Transverse colon (tissue), 4 donors: ENCODE measurements around the gene DCLK3. TPM values are rescaled to one million over a fixed set of nuclear protein-coding genes. Genes with fewer than 3 reads are reported as not detected.

Experiments
- DNase-seq: peaks from one replicate; pipeline ENCODE4 v3.0.0-alpha.2; 2019
- H3K27ac ChIP-seq, 4 donors: fragments of 200-600 bp; sonication (generic); 2 replicates each; pipeline ENCODE4 v1.5.1; 2016 to 2018; ENCODE audit warnings: inconsistent platforms in 4 of 4
- H3K27me3 ChIP-seq: fragments of 200-600 bp; sonication (generic); 2 replicates; pipeline ENCODE4 v1.5.1; 2017; ENCODE audit warnings: inconsistent platforms
- H3K36me3 ChIP-seq, 4 donors: fragments of 200-600 bp; sonication (generic); 2 replicates each; pipeline ENCODE4 v1.5.1; 2017 to 2019; ENCODE audit warnings: inconsistent platforms in 4 of 4
- H3K4me1 ChIP-seq, 4 donors: fragments of 200-600 bp; sonication (generic); 2 replicates each; pipeline ENCODE4 v1.5.1; 2017 to 2020; ENCODE audit warnings: inconsistent platforms in 4 of 4
- H3K4me3 ChIP-seq, 4 donors: fragments of 200-600 bp; sonication (generic); 1 replicate in 1 of 4; 2 replicates in 3 of 4; pipeline versions ENCODE4 v1.5.1 to v1.6.1; 2017 to 2019; ENCODE audit warnings: inconsistent platforms in 4 of 4
- H3K9me3 ChIP-seq, 2 donors: fragments of 200-600 bp; sonication (generic); 2 replicates each; pipeline ENCODE4 v1.5.1; 2017 to 2019; ENCODE audit warnings: inconsistent platforms in 2 of 2
- EP300 ChIP-seq: sonication (generic); formaldehyde crosslinking; IDR thresholded peaks from one replicate; pipeline ENCODE4 v1.6.1; 2017; ENCODE audit warnings: antibody characterized with exemption, low read depth
- POLR2A ChIP-seq: fragments of 450-650 bp; IDR thresholded peaks from one replicate; pipeline ENCODE4 v1.6.1; 2016; ENCODE audit warnings: antibody characterized with exemption, mild to moderate bottlenecking, moderate library complexity
- POLR2AphosphoS5 ChIP-seq, 3 donors: sonication (generic); formaldehyde crosslinking; IDR thresholded peaks; one replicate each; pipeline ENCODE4 v1.6.1; 2016; ENCODE audit warnings: antibody characterized with exemption in 3 of 3
- WGBS, 2 donors: methylation state at CpG; one replicate each; pipeline ENCODE4 v1.1.5; 2018; ENCODE audit warnings: low coverage in 1 of 2; 5-methylcytosine and 5-hydroxymethylcytosine counted together
- in situ Hi-C, 4 donors: fragments of 200-750 bp; cut with MboI; loops; one replicate each; pipeline versions ENCODE4 v1.15.0 to v1.15.1; 2017; ENCODE audit warnings: low sequenced_read_pairs in 3 of 4, low pct_ligation_motif_present in 1 of 4, low pct_unique_long_range_greater_than_20kb in 1 of 4
- intact Hi-C: fragments of 100-400 bp; cut with DNase I; formaldehyde crosslinking; loops from one replicate; pipeline ENCODE4 v1.15.1; 2023; ENCODE audit warnings: low total_unique reads
- total RNA-seq, 4 donors: library from RNA; depleted of rRNA; stranded (reverse); fragments of >200 nt; gene quantifications; one replicate each; pipeline ENCODE4 v1.1.0, GENCODE V29; 2016
- TF ChIP-seq, protein P1 (sequence below), 5 experiments: fragments of 200-600 bp in 3 of 5; fragments of 450-650 bp in 2 of 5; sonication (generic) in 3 of 5; IDR thresholded peaks; 1 replicate in 2 of 5; 2 replicates in 3 of 5; pipeline ENCODE4 v1.5.1; 2016 to 2017; ENCODE audit warnings: antibody characterized with exemption in 5 of 5, inconsistent platforms in 3 of 5, mild to moderate bottlenecking in 2 of 5, moderate library complexity in 1 of 5

Gene DCLK3
- total RNA-seq, 4 donors from 2014 or later: 0.14 TPM; not detected in 3

DNA sequence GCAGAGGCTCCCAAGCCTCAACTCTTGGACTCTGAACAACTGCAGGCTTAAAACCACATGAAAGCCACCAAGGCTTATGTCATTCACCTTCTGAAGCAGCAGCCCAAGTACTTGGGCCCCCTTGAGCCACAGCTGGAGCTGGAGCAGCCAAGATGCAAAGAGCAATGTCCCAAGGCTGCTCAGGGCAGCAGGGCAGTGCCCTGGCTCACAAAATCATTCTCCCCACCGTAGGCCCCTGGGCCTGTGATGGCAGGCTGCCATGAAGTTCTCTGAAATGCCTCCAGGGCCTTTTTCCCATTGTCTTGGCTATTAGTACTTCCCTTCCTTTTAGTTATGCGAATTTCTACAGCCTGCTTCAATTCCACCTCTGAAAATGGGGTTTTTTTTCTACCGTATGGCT lies 83.4 kb downstream of the DCLK3 start:
- in situ Hi-C loops (loop anchor here in 1 of 4 donors (25.0 kb wide), 1 partner anchor 719 kb away; no protein-coding TSS in a partner anchor), intact Hi-C loops (no loop called here)
- TF ChIP-seq POLR2AphosphoS5 (IDR thresholded peaks at IDR 0.05): no peak
- TF ChIP-seq, protein P1, sequence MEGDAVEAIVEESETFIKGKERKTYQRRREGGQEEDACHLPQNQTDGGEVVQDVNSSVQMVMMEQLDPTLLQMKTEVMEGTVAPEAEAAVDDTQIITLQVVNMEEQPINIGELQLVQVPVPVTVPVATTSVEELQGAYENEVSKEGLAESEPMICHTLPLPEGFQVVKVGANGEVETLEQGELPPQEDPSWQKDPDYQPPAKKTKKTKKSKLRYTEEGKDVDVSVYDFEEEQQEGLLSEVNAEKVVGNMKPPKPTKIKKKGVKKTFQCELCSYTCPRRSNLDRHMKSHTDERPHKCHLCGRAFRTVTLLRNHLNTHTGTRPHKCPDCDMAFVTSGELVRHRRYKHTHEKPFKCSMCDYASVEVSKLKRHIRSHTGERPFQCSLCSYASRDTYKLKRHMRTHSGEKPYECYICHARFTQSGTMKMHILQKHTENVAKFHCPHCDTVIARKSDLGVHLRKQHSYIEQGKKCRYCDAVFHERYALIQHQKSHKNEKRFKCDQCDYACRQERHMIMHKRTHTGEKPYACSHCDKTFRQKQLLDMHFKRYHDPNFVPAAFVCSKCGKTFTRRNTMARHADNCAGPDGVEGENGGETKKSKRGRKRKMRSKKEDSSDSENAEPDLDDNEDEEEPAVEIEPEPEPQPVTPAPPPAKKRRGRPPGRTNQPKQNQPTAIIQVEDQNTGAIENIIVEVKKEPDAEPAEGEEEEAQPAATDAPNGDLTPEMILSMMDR (IDR thresholded peaks at IDR 0.05): no peak
- TF ChIP-seq POLR2A: no peak
- 63 to 71% methylated on average over 1 to 3 of the region's 3 CpGs for WGBS, 2 donors
- no peak overlapping the region for H3K4me3 ChIP-seq
- no peaks in the 10 kb centered on the region for H3K27me3 ChIP-seq
- no peak for DNase-seq
- no peak overlapping the region for H3K27ac ChIP-seq
- H3K9me3 ChIP-seq: peaks cover 0 to 9% of the 10 kb centered on the region in 2 donors
- no peaks in the 10 kb centered on the region for H3K4me1 ChIP-seq
- no peaks in the 10 kb centered on the region for H3K36me3 ChIP-seq

DNA sequence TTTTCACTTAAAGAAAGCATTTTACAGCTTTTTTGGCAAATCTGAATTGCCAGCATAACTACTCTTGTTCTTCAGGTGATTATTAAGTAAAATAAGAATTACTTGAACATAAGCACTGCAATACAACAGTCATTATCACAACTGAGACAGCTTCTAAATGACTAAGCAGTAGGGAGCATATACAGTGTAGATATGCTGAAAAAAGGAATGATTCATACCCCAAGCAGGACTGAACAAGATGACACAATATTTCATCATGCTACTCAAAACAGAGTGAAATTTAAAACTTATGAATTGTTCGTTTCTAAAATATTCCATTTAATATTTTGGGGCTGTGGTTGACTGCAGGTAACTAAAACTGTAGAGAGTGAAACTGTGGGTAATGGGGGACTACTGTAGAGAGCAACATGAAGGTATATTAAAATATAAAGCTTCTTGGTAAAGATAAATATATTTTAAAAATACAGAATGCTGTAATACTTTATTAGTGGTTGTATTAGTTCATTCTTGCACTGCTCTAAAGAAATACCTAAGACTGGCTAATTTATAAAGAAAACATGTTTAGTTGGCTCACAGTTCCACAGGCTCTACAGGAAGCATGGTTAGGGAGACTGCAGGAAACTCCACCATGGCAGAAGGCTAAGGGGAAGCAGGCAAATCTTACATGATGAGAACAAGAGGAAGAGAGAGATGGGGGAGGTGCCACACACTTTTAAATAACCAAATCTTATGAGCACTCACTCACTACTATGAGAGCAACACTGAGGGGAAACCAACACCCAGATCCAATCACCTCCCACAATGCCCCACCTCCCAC lies 84.8 kb downstream of the DCLK3 start:
- Histone ChIP-seq H3K4me3 (no peak overlapping the region), H3K27me3 (no peaks in the 10 kb centered on the region), H3K9me3 (peaks cover 0 to 9% of the 10 kb centered on the region in 2 donors), H3K4me1 (no peaks in the 10 kb centered on the region), H3K27ac (no peak overlapping the region), H3K36me3 (no peaks in the 10 kb centered on the region)
- TF ChIP-seq POLR2AphosphoS5 (IDR thresholded peaks at IDR 0.05) (no peak), POLR2A (no peak)
- TF ChIP-seq, protein P1 (IDR thresholded peaks at IDR 0.05): no peak
- DNase-seq: no peak
- intact Hi-C loops: no loop called here
- WGBS, 2 donors: 53 to 59% methylated on average over 1 of the region's 1 CpG
- in situ Hi-C loops: loop anchor here in 1 of 4 donors (25.0 kb wide), 1 partner anchor 717 kb away; no protein-coding TSS in a partner anchor

DNA sequence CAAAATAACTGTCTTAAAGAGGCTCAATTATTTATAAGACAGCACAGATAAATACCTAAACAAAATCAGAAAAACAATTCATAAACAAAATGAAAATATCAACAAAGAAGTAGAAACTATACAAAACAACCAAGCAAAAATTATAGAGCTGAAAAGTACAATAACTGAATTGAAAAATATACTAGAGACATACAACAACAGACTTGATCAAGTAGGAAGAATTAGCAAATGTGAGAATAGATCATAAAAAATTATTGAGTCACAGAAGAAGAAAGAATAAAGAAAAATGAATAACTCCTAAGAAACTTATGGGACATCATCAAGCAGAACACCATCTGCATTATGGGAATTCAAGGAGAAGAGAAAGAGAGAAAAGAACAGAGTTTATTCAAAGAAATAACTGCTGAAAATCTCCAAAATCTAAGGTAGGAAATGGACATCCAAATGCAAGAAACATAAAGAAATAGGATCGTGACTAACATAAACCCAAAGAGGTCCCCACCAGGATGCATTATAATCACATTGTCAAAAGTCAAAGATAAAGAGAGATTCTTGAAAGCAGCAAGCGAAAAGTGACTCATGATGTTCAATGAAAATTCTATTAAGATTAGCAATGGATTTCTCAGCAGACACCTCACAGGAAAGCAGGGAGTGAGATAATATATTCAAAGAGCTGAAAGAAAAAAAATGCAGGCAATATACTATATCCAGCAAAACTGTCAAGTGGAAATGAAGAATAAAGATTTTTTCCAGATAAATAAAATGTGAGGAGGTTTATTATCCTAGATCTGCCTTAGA lies 85.9 kb downstream of the DCLK3 start:
- Histone ChIP-seq H3K4me3 (no peak overlapping the region), H3K27ac (no peak overlapping the region), H3K36me3 (no peaks in the 10 kb centered on the region), H3K9me3 (peaks cover 0 to 9% of the 10 kb centered on the region in 2 donors), H3K4me1 (no peaks in the 10 kb centered on the region), H3K27me3 (no peaks in the 10 kb centered on the region)
- intact Hi-C loops (no loop called here), in situ Hi-C loops (loop anchor here in 1 of 4 donors (25.0 kb wide), 1 partner anchor 716 kb away; no protein-coding TSS in a partner anchor)
- no peak for DNase-seq
- TF ChIP-seq POLR2AphosphoS5 (IDR thresholded peaks at IDR 0.05): no peak
- TF ChIP-seq, protein P1 (IDR thresholded peaks at IDR 0.05): no peak
- TF ChIP-seq POLR2A: no peak
- TF ChIP-seq EP300: no peak
- WGBS, 2 donors: 76 to 77% methylated on average over 2 of the region's 2 CpGs

DNA sequence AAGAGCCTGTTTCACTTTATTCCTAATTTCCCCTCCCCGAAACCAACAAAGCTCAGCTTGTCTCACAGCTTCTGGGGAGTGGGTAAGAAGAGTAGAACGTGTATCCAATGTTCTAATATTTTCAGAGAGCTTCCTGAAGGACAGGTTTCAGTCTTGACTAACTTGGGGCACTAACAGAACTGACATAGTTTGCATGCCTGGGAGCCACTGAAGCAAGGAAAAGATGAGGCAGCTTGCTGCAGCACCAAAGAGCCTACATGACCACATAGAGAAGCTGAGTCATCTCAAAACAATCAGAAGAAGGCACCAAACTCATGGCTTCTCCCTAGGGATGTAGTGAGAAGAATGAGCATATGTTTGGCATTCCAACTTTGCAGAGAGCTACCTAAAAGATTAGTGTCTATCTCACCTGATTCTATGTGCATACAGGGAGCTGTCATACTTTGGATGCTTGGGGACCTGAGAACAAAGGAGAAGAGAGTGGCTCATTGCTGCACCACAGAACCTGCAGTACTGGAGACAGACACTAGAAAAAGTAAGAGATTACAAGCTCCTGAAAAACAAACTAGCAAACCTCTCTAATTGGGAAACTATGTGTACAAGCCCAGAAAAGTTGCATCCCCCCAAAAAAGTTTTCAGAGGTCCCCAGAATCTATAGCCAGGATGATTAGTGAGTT lies 86.9 kb downstream of the DCLK3 start:
- Histone ChIP-seq H3K4me3 (no peak overlapping the region), H3K27ac (no peak overlapping the region), H3K4me1 (no peaks in the 10 kb centered on the region), H3K36me3 (no peaks in the 10 kb centered on the region), H3K9me3 (peaks cover 0 to 9% of the 10 kb centered on the region in 2 donors), H3K27me3 (no peaks in the 10 kb centered on the region)
- TF ChIP-seq, protein P1 (IDR thresholded peaks at IDR 0.05): no peak
- no peak for TF ChIP-seq EP300
- no peak for TF ChIP-seq POLR2AphosphoS5 (IDR thresholded peaks at IDR 0.05)
- no peak for TF ChIP-seq POLR2A
- in situ Hi-C loops (loop anchor here in 1 of 4 donors (25.0 kb wide), 1 partner anchor 715 kb away; no protein-coding TSS in a partner anchor), intact Hi-C loops (no loop called here)
- DNase-seq: no peak
- 56 to 100% methylated on average over 1 to 2 of the region's 2 CpGs for WGBS, 2 donors
